ENCODE measurements around the gene CD33.

Gene CD33

DNA sequence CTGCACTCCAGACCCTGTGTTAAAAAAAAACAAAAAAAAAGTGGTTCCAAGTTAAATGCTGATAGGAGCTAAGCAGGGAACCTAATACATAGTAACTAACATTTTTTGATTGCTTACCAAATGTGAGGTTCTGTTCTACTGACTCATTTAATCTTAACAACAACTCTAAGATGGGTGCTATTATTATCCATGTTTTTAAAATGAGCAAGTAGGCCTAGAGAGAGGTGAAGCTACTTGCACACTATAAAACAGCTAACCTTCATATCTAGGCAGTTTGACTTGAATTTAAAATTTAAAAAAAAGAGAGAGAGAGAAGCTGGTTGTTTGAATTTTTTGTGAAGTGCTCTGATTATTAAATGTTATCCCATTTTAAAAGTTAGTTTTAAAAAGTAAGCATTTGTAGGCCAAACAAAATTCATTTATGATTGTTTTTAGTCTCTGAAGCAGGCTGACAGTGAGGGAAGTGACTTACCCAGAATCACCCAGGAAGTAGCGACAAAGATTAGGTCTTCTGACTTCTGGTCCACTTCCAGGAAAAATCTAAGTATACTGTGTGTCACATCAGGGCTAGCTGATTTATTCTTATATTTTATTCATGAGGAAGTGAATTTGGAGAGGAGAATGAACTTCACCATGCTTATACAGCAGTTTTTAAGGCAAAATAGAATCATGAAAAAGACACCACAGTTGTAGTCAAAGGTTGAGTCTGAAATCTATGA, 28.4 kb downstream of the CD33 start:
- no peak overlapping the region for H3K27ac ChIP-seq (ENCODE audit: low read depth, low read length)

DNA sequence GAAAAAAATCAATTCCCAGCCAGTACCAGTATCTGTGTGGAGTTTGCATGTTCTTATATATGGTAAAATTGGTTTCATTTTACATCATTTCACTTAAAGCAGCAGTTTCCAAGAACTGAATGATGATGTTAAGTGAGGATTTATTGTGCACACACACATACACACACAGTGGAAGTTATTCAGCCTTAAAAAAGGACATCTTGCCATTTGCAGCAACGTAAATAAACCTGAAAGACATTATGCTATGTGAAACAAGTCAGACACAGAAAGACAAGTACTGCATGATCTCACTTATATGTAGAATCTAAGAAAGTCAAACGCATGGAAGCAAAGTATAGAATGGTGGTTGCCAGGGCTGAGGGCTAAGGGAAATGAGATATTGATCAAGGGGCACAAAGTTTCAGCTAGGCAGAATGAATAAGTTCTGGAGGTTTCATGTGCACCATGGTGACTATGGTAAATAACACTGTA, 31.3 kb downstream of the CD33 start:
- no peaks in the 10 kb centered on the region for H3K27me3 ChIP-seq (ENCODE audit: control insufficient read depth in 5 of 5, insufficient read depth in 4 of 5, low read length in 5 of 5)
- H3K36me3 ChIP-seq (ENCODE audit: control insufficient read depth in 5 of 5, insufficient read depth in 5 of 5, low read length in 5 of 5) = no peaks in the 10 kb centered on the region
- H3K4me1 ChIP-seq (ENCODE audit: control insufficient read depth in 5 of 5, insufficient read depth in 5 of 5, low read length in 5 of 5) = peaks cover 0 to 7% (median 0%) of the 10 kb centered on the region in 5 donors
- H3K27ac ChIP-seq (ENCODE audit: low read depth, low read length) = no peak overlapping the region
- peaks cover 0 to under 1% (median 0%) of the 10 kb centered on the region in 5 donors for H3K9me3 ChIP-seq (ENCODE audit: control insufficient read depth in 5 of 5, low read length in 5 of 5)
- no peak overlapping the region for H3K9ac ChIP-seq (ENCODE audit: low read length in 5 of 5)
- H3K4me3 ChIP-seq (ENCODE audit: low read depth in 1 of 5, low read length in 5 of 5) = no peak overlapping the region

More for the DNA sequence above, 28.4 kb downstream of the CD33 start:
- no peaks in the 10 kb centered on the region for H3K36me3 ChIP-seq (ENCODE audit: control insufficient read depth in 5 of 5, insufficient read depth in 5 of 5, low read length in 5 of 5)
- H3K4me1 ChIP-seq (ENCODE audit: control insufficient read depth in 5 of 5, insufficient read depth in 5 of 5, low read length in 5 of 5) = peaks cover 0 to 4% (median 0%) of the 10 kb centered on the region in 5 donors
- no peak overlapping the region for H3K4me3 ChIP-seq (ENCODE audit: low read depth in 1 of 5, low read length in 5 of 5)
- H3K9ac ChIP-seq (ENCODE audit: low read length in 5 of 5) = no peak overlapping the region
- peaks cover 0 to 3% (median 0%) of the 10 kb centered on the region in 5 donors for H3K9me3 ChIP-seq (ENCODE audit: control insufficient read depth in 5 of 5, low read length in 5 of 5)
- H3K27me3 ChIP-seq (ENCODE audit: control insufficient read depth in 5 of 5, insufficient read depth in 4 of 5, low read length in 5 of 5) = peaks cover 0 to 4% (median 0%) of the 10 kb centered on the region in 5 donors

DNA sequence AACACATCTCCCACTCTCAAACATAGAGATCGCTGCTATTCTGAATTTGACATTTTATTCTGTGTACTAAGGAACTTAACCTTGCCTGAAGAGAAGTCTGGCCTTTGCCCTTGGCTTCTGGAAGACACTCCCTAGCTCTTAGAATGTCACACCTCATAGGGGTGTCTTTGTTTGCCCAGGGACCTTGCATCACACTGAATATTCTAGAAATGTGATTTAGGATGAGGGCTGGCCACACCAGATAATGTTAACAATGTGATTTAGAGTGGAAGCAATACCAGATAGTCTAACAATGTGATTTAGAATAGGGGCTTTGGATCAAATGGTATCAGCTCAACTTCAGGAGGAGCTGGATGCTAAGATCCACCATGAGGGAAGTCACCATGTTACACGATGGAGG, 32.6 kb downstream of the CD33 start:
- peaks cover 0 to 7% (median 0%) of the 10 kb centered on the region in 5 donors for H3K4me1 ChIP-seq (ENCODE audit: control insufficient read depth in 5 of 5, insufficient read depth in 5 of 5, low read length in 5 of 5)
- H3K27me3 ChIP-seq (ENCODE audit: control insufficient read depth in 5 of 5, insufficient read depth in 4 of 5, low read length in 5 of 5) = peaks cover 0 to 3% (median 0%) of the 10 kb centered on the region in 5 donors
- no peak overlapping the region for H3K4me3 ChIP-seq (ENCODE audit: low read depth in 1 of 5, low read length in 5 of 5)
- H3K27ac ChIP-seq (ENCODE audit: low read depth, low read length) = no peak overlapping the region
- no peaks in the 10 kb centered on the region for H3K36me3 ChIP-seq (ENCODE audit: control insufficient read depth in 5 of 5, insufficient read depth in 5 of 5, low read length in 5 of 5)
- peaks cover 0 to 3% (median 0%) of the 10 kb centered on the region in 5 donors for H3K9me3 ChIP-seq (ENCODE audit: control insufficient read depth in 5 of 5, low read length in 5 of 5)
- H3K9ac ChIP-seq (ENCODE audit: low read length in 5 of 5) = no peak overlapping the region

DNA sequence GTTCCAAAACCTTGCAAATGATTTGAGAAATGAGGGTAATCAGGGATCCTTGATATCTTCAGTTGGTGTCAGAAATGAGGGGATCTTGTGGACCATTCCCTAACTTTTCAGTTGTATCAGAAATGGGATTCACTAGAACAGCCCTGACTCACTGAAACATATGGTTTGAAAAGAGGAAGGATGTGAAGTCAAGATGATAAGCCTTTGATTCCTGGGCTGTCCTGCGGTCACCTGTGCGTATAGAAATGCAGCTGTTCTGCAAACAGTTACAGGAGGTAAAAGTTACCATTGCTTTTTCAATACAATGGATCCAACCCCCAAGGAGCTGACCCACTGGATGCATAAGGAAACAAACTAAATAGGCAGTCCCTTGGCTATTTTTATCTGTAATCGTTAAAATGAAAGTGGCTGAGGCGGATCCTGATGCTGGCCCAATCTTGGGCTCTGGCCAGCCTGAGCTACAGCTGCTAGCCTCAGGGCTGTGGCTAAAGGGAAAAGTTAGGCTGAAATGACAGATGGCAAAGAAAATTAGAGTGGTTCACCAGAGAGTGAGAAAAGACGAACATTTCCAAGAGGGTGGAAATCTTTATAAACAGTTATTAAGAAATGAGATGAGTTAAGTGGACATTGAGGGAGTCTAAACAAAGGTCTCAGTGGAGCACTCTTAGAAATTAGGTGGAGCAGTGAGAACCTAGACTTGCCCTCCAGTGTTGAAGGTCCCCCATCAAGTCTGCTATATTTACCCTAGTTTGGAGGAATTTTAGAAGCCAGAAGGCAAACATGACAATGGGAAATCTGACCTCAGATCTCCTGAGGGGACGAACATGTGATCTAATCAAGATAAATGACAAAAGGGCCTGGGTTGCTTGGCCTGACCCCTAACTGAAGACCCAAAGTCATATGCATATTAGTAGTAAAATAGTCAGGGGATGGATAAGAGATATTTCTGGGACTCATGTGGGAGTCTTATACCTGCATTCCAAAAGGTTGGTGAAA, 33.6 kb downstream of the CD33 start:
- no peaks in the 10 kb centered on the region for H3K36me3 ChIP-seq (ENCODE audit: control insufficient read depth in 5 of 5, insufficient read depth in 5 of 5, low read length in 5 of 5)
- peaks cover 0 to 3% (median 0%) of the 10 kb centered on the region in 5 donors for H3K27me3 ChIP-seq (ENCODE audit: control insufficient read depth in 5 of 5, insufficient read depth in 4 of 5, low read length in 5 of 5)
- no peak overlapping the region for H3K27ac ChIP-seq (ENCODE audit: low read depth, low read length)
- peaks cover 0 to 7% (median 0%) of the 10 kb centered on the region in 5 donors for H3K4me1 ChIP-seq (ENCODE audit: control insufficient read depth in 5 of 5, insufficient read depth in 5 of 5, low read length in 5 of 5)
- no peak overlapping the region for H3K4me3 ChIP-seq (ENCODE audit: low read depth in 1 of 5, low read length in 5 of 5)
- H3K9me3 ChIP-seq (ENCODE audit: control insufficient read depth in 5 of 5, low read length in 5 of 5) = peaks cover 0 to 3% (median 0%) of the 10 kb centered on the region in 5 donors
- H3K9ac ChIP-seq (ENCODE audit: low read length in 5 of 5) = no peak overlapping the region

DNA sequence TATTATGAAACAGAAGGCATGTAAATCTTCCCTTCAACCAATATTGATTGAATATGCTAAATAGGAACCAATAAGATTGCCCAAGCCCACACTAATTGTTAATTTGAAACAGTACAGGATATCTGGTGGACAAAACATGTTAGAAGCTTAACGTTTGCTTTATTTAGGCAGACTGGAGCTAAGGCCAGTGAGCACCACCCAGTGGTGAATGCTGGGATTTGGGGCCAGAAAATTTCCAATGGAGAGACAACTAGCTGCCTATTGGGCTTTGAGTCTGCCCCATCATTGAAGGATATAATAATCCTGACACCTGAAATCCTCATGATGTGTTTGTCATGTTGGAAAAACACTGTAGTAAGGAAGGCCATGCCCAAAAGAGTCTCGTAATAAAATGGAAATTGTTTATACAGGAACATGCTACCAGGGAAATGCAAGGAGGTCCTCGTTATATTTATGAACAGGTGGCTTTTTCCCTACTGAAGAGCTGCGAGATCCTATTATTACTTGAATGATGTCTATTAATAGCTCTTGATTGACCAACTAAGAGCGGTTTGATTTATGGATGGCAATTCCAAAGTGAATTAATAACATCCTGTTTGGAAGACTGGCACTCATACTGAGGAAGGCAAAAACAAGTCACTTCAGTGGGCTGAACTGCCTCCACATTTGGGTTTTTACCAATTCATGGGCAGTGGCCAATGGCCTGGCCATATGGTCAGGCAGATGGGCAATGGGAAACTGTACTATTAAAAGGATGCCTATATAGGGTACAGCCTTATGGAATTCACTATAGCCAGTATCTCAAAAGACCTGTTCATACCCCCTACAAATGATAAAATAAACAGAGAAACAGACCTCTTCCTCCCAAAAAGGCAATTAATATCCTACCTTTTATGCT, 34.7 kb downstream of the CD33 start:
- peaks cover 0 to 3% (median 0%) of the 10 kb centered on the region in 5 donors for H3K9me3 ChIP-seq (ENCODE audit: control insufficient read depth in 5 of 5, low read length in 5 of 5)
- H3K27ac ChIP-seq (ENCODE audit: low read depth, low read length) = no peak overlapping the region
- H3K9ac ChIP-seq (ENCODE audit: low read length in 5 of 5) = no peak overlapping the region
- H3K36me3 ChIP-seq (ENCODE audit: control insufficient read depth in 5 of 5, insufficient read depth in 5 of 5, low read length in 5 of 5) = no peaks in the 10 kb centered on the region
- peaks cover 0 to 9% (median 5%) of the 10 kb centered on the region in 5 donors for H3K27me3 ChIP-seq (ENCODE audit: control insufficient read depth in 5 of 5, insufficient read depth in 4 of 5, low read length in 5 of 5)
- H3K4me1 ChIP-seq (ENCODE audit: control insufficient read depth in 5 of 5, insufficient read depth in 5 of 5, low read length in 5 of 5) = peaks cover 0 to 3% (median 0%) of the 10 kb centered on the region in 5 donors
- no peak overlapping the region for H3K4me3 ChIP-seq (ENCODE audit: low read depth in 1 of 5, low read length in 5 of 5)

DNA sequence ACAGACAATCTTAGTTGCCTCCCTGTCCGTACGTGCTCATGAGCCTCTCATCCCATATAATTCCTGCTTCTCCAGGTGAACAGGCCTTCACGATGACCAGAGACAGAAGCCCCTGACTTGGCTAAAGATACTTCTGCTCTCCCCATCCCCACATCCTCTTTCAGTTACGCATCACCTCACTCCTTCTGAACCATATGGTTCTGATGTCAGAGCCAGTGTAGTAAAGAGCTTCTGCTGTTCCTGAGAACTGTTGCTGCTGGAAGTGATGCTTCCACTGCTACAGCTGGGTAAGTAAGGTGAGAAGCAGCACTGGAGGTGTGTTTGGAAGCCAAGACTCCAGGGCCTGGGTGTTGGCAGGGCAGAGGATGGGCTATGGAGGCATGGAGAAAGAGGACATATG, 38.9 kb downstream of the CD33 start:
- H3K4me1 ChIP-seq (ENCODE audit: control insufficient read depth in 5 of 5, insufficient read depth in 5 of 5, low read length in 5 of 5) = peaks cover 0 to 3% (median 0%) of the 10 kb centered on the region in 5 donors
- no peak overlapping the region for H3K4me3 ChIP-seq (ENCODE audit: low read depth in 1 of 5, low read length in 5 of 5)
- H3K9me3 ChIP-seq (ENCODE audit: control insufficient read depth in 5 of 5, low read length in 5 of 5) = peaks cover 0 to 3% (median 0%) of the 10 kb centered on the region in 5 donors
- no peaks in the 10 kb centered on the region for H3K36me3 ChIP-seq (ENCODE audit: control insufficient read depth in 5 of 5, insufficient read depth in 5 of 5, low read length in 5 of 5)
- peaks cover 0 to 9% (median 7%) of the 10 kb centered on the region in 5 donors for H3K27me3 ChIP-seq (ENCODE audit: control insufficient read depth in 5 of 5, insufficient read depth in 4 of 5, low read length in 5 of 5)
- no peak overlapping the region for H3K9ac ChIP-seq (ENCODE audit: low read length in 5 of 5)
- H3K27ac ChIP-seq (ENCODE audit: low read depth, low read length) = no peak overlapping the region

DNA sequence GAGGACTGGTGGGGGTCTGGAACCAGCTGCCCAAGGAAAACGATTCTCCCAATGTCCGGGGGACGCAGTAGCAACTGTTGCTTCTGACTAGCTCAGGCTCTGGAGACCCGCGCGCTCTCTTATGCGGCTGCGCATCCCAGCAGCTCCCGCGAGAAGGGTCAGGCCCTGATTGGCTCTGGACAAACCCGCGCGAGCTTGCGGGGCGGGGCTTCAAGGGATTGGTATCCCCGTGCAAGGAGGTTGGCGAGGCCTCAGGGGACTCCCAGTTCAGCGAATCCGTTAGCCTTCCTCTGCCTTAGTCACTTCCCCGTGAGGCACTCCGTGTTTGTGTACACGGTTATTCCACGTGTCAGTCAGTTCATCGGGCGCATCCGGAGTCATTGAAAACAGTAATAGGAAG, 46.2 kb downstream of the CD33 start:
- no peak overlapping the region for H3K9ac ChIP-seq (ENCODE audit: low read length in 5 of 5)
- H3K27me3 ChIP-seq (ENCODE audit: control insufficient read depth in 5 of 5, insufficient read depth in 4 of 5, low read length in 5 of 5) = peaks cover 3 to 9% (median 5%) of the 10 kb centered on the region in 5 donors
- no peak overlapping the region for H3K4me3 ChIP-seq (ENCODE audit: low read depth in 1 of 5, low read length in 5 of 5)
- H3K9me3 ChIP-seq (ENCODE audit: control insufficient read depth in 5 of 5, low read length in 5 of 5) = no peaks in the 10 kb centered on the region
- no peaks in the 10 kb centered on the region for H3K36me3 ChIP-seq (ENCODE audit: control insufficient read depth in 5 of 5, insufficient read depth in 5 of 5, low read length in 5 of 5)
- no peak overlapping the region for H3K27ac ChIP-seq (ENCODE audit: low read depth, low read length)
- peaks cover 0 to 3% (median 0%) of the 10 kb centered on the region in 5 donors for H3K4me1 ChIP-seq (ENCODE audit: control insufficient read depth in 5 of 5, insufficient read depth in 5 of 5, low read length in 5 of 5)

DNA sequence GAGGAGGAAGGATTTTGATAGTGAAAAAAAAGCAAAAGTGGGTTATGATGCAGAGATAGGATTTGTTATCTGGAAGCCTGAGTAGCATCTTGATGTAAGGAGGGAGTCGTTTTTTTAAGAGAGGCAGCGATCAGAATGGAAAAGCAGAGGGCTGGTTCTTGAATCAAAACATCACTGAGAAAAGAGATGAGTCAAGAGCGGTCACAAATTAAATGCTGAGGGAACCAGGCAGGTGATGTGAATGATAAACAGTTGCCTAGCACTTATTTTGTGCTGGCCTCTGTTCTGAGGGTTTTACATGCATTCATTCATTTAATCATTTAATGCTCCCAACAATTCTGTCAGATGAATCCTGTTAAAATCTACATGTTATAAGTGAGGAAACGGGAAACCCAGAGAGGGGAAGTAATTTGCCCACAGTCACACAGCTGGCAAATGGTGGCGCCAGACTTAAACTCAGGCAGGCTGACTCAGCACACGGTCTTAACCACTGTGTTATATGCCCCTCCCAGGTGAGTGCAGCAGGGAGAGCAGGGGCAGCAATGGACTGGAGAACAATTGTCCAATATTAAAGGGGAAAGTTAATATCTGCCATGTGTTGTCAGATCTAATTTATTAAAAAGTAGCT, 47.4 kb downstream of the CD33 start:
- Histone ChIP-seq H3K27ac (ENCODE audit: low read depth, low read length) (no peak overlapping the region), H3K4me1 (ENCODE audit: control insufficient read depth in 5 of 5, insufficient read depth in 5 of 5, low read length in 5 of 5) (peaks cover 0 to 3% (median 0%) of the 10 kb centered on the region in 5 donors), H3K9me3 (ENCODE audit: control insufficient read depth in 5 of 5, low read length in 5 of 5) (no peaks in the 10 kb centered on the region), H3K4me3 (ENCODE audit: low read depth in 1 of 5, low read length in 5 of 5) (no peak overlapping the region), H3K27me3 (ENCODE audit: control insufficient read depth in 5 of 5, insufficient read depth in 4 of 5, low read length in 5 of 5) (peaks cover 3 to 9% (median 5%) of the 10 kb centered on the region in 5 donors), H3K36me3 (ENCODE audit: control insufficient read depth in 5 of 5, insufficient read depth in 5 of 5, low read length in 5 of 5) (no peaks in the 10 kb centered on the region), H3K9ac (ENCODE audit: low read length in 5 of 5) (no peak overlapping the region)

All from subcutaneous abdominal adipose tissue (tissue), 5 donors.